ENCODE data around the gene IFITM5.

DNA sequence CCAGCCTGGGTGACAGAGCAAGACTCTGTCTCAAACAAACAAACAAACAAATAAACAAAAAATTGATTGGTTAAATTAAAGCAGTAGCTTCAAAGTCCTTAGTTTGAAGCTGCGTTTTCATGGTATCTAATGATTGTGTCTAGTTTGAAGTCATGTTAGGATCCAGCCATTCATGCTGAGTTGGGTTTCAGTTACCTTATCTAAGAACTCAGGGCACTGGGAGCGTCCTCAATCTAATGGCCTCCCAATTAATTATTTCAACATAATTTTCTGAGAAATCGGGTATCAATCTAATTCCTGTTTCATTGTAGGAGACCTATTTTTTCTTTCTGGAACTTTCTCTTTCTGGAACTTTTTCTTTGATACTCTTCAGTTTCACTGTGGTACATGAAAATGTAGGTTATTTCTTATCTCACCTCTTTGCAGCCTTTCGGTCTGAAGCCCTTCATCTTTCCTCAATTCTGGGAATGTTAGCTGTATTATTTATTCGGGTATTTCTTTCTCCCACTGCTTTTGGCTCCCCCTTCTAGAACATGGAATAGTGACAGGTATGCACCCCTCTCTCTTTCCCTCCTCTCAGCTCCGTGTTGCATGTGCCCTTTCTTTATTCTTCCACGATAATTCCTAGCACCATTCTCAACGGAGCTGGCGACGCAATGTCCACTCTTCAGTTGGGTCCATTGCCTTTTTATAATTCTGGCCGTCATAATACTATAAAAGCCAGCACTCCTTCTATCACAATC is 45.7 kb upstream of the IFITM5 start:
- TF ChIP-seq ZNF644 (tag; IDR thresholded peaks at IDR 0.05; ENCODE audit: low read depth) = no peak
- TF ChIP-seq, protein P1, sequence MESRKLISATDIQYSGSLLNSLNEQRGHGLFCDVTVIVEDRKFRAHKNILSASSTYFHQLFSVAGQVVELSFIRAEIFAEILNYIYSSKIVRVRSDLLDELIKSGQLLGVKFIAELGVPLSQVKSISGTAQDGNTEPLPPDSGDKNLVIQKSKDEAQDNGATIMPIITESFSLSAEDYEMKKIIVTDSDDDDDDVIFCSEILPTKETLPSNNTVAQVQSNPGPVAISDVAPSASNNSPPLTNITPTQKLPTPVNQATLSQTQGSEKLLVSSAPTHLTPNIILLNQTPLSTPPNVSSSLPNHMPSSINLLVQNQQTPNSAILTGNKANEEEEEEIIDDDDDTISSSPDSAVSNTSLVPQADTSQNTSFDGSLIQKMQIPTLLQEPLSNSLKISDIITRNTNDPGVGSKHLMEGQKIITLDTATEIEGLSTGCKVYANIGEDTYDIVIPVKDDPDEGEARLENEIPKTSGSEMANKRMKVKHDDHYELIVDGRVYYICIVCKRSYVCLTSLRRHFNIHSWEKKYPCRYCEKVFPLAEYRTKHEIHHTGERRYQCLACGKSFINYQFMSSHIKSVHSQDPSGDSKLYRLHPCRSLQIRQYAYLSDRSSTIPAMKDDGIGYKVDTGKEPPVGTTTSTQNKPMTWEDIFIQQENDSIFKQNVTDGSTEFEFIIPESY (CRISPR knock-in tag; IDR thresholded peaks at IDR 0.05) = no peak

Data from K562 (cell line).